ENCODE results near the gene VSTM4.

DNA sequence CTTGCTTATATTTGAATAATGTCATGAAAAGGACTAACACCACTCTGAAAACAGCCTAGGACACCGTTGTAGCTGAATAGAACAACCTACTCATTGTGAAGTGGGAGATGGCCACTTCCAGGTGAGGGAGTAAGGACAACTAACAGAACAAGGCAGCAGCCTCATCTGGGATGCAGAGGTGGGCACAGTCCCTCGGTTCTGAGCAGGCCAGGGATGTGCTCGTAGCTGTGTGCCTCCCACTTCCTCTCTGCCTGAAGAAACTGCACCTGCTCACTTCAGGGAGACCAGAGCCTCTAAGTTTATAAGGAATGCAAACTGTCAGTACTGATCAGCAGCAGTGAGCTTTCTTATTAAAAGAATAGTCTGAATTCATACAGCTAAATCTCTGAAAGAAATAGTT, 2.5 kb downstream of the VSTM4 start:
- TF ChIP-seq POLR2A (IDR thresholded peaks at IDR 0.05; ENCODE audit: extremely low read depth, insufficient read length) = no peak
- TF ChIP-seq, protein P1, sequence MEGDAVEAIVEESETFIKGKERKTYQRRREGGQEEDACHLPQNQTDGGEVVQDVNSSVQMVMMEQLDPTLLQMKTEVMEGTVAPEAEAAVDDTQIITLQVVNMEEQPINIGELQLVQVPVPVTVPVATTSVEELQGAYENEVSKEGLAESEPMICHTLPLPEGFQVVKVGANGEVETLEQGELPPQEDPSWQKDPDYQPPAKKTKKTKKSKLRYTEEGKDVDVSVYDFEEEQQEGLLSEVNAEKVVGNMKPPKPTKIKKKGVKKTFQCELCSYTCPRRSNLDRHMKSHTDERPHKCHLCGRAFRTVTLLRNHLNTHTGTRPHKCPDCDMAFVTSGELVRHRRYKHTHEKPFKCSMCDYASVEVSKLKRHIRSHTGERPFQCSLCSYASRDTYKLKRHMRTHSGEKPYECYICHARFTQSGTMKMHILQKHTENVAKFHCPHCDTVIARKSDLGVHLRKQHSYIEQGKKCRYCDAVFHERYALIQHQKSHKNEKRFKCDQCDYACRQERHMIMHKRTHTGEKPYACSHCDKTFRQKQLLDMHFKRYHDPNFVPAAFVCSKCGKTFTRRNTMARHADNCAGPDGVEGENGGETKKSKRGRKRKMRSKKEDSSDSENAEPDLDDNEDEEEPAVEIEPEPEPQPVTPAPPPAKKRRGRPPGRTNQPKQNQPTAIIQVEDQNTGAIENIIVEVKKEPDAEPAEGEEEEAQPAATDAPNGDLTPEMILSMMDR (IDR thresholded peaks at IDR 0.05; ENCODE audit: low read depth, low read length) = no peak

Measured in NB4 (cell line).